ENCODE data around the gene EMC9.
A peak's percentile ranks its signal among the peaks of the same experiment; 100 is the strongest.

EMC9 gene

GRCh38 chr14:24141097-24141880 lies at the start of gene EMC9:
EMC9 (minus strand) TSS chr14:24141591; CDS start chr14:24141304, 287 bp downstream.
- peak; percentile 100 for DNase-seq

GRCh38 chr14:24190416-24190815 lies 49.0 kb upstream of the EMC9 start:
- DNase-seq = no peak

- DNase-seq = no peak
These were observed 48.1 kb upstream of the EMC9 start for GRCh38 chr14:24189460-24189859.

- no peak for DNase-seq
These were observed 47.6 kb upstream of the EMC9 start for GRCh38 chr14:24189059-24189375.

- peak; percentile 98 for DNase-seq
These were observed 47.1 kb upstream of the EMC9 start, which contains the start of gene IPO4 for GRCh38 chr14:24188251-24189058. IPO4 (minus strand) TSS chr14:24188816; CDS start chr14:24188787, 29 bp downstream.

- DNase-seq = no peak
These were observed 46.1 kb upstream of the EMC9 start for GRCh38 chr14:24187539-24187915.

GRCh38 chr14:24186831-24187538 lies 45.6 kb upstream of the EMC9 start:
- DNase-seq = no peak

- no peak for DNase-seq
These were observed 44.4 kb upstream of the EMC9 start for GRCh38 chr14:24185741-24186140.

GRCh38 chr14:24185026-24185425 lies 43.6 kb upstream of the EMC9 start:
- no peak for DNase-seq

- DNase-seq = no peak
These were observed 42.9 kb upstream of the EMC9 start for GRCh38 chr14:24184104-24184970.

- no peak for DNase-seq
These were observed 41.7 kb upstream of the EMC9 start for GRCh38 chr14:24183014-24183481.

GRCh38 chr14:24182110-24182882 lies 40.9 kb upstream of the EMC9 start:
- no peak for DNase-seq

GRCh38 chr14:24181371-24182077 lies 40.1 kb upstream of the EMC9 start:
- no peak for DNase-seq

- no peak for DNase-seq
These were observed 38.8 kb upstream of the EMC9 start for GRCh38 chr14:24179961-24180796.

- DNase-seq = no peak
These were observed 38.0 kb upstream of the EMC9 start for GRCh38 chr14:24179294-24179960.

GRCh38 chr14:24178399-24179178 lies 37.2 kb upstream of the EMC9 start:
- no peak for DNase-seq

- DNase-seq = no peak
These were observed 36.5 kb upstream of the EMC9 start for GRCh38 chr14:24177891-24178290.

- no peak for DNase-seq
These were observed 35.8 kb upstream of the EMC9 start for GRCh38 chr14:24177041-24177825.

Measured in activated CD4-positive, alpha-beta T cell treated with anti-CD3 and anti-CD28 coated beads, Interleukin-10, Interleukin-2, amounts not matched to agents 100 ng/mL and 50 ng/mL, durations not matched to agents 16 hours and 8 hours (primary cell).